ENCODE results near the gene PPARA.

- TF ChIP-seq GATA2 (IDR thresholded peaks at IDR 0.05; ENCODE audit: low read depth, low read length) (no peak), GATA3 (IDR thresholded peaks at IDR 0.05; ENCODE audit: low read depth, low read length) (no peak)
Measured at GRCh38 chr22:46226577-46226976, 76.3 kb downstream of the PPARA start.

Measured in SH-SY5Y (cell line).